Measurements from ENCODE around the gene ITIH5.

DNA sequence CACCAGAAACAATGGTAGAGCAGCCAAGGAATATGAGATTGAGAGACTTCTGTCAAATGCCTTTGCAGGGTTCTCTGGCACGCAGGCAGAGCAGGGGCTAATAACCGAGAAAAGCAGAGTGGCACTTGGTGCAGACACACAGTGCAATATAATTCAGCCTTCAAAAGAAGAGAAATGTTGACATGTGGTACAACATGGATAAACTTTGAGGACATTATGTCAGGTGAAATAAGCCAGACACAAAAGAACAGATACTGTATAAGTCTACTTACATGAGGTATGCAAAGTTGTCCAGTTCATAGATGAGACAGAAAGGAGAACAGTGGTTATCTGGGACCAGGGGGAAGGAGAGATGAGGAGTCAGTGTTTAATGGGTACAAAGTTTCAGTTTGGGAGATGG is 41.8 kb downstream of the ITIH5 start:
- TF ChIP-seq EZH2 (IDR thresholded peaks at IDR 0.05; ENCODE audit: insufficient read depth, low read length) (no peak), CTCF (IDR thresholded peaks at IDR 0.05; ENCODE audit: insufficient read depth, low read depth, low read length) (no peak)
